Spleen (tissue), 11 donors: ENCODE data around the gene ZW10. TPM values are rescaled to one million over a fixed set of nuclear protein-coding genes. Genes with fewer than 3 reads are reported as not detected.
"Not testable (repeated sequence)": the region's sequence is repeated elsewhere in the genome, so short reads cannot be mapped to it uniquely, and the experiment has no call there.

Experiments used
- DNase-seq: peaks from one replicate; pipeline ENCODE4 v3.0.0-alpha.2; 2020
- H3K27ac ChIP-seq, 8 donors: fragments of 200-600 bp; sonication (generic) in 7 of 8; 1 replicate in 4 of 8; 2 replicates in 4 of 8; pipeline versions ENCODE4 v1.5.0 to v1.8.0; 2016 to 2021; ENCODE audit warnings: inconsistent platforms in 4 of 8, mild to moderate bottlenecking in 4 of 8, moderate library complexity in 1 of 8
- H3K27me3 ChIP-seq, 7 donors: fragments of 200-600 bp; sonication (generic) in 6 of 7; replicated peaks in 1 of 7; 1 replicate in 4 of 7; 2 replicates in 3 of 7; pipeline versions ENCODE4 v1.5.0 to v1.8.0; 2016 to 2021; ENCODE audit warnings: inconsistent platforms in 3 of 7, mild to moderate bottlenecking in 1 of 7
- H3K36me3 ChIP-seq, 6 donors: fragments of 200-600 bp; sonication (generic) in 5 of 6; 1 replicate in 4 of 6; 2 replicates in 2 of 6; pipeline versions ENCODE4 v1.5.0 to v1.8.0; 2016 to 2021; ENCODE audit warnings: inconsistent platforms in 2 of 6
- H3K4me1 ChIP-seq, 6 donors: fragments of 200-600 bp; sonication (generic) in 5 of 6; 1 replicate in 3 of 6; 2 replicates in 3 of 6; pipeline versions ENCODE4 v1.5.0 to v1.8.0; 2016 to 2021; ENCODE audit warnings: inconsistent platforms in 3 of 6
- H3K4me3 ChIP-seq, 8 donors: fragments of 200-600 bp; sonication (generic) in 7 of 8; 1 replicate in 4 of 8; 2 replicates in 4 of 8; pipeline versions ENCODE4 v1.5.0 to v1.8.0; 2016 to 2021; ENCODE audit warnings: inconsistent platforms in 4 of 8, mild to moderate bottlenecking in 4 of 8, moderate library complexity in 2 of 8
- H3K9me3 ChIP-seq, 8 donors: fragments of 200-600 bp; sonication (generic) in 7 of 8; 1 replicate in 4 of 8; 2 replicates in 4 of 8; pipeline versions ENCODE4 v1.5.0 to v1.8.0; 2016 to 2021; ENCODE audit warnings: inconsistent platforms in 4 of 8
- POLR2A ChIP-seq, 3 donors: fragments of 450-650 bp; IDR thresholded peaks; one replicate each; pipeline ENCODE4 v1.5.1; 2017; ENCODE audit warnings: antibody characterized with exemption in 3 of 3, mild to moderate bottlenecking in 1 of 3
- POLR2AphosphoS5 ChIP-seq, 3 donors: sonication (generic); formaldehyde crosslinking; IDR thresholded peaks; one replicate each; pipeline ENCODE4 v1.5.1; 2017; ENCODE audit warnings: antibody characterized with exemption in 3 of 3
- WGBS, 5 donors: extraction: QIAGEN DNeasy Blood & Tissue Kit in 3 of 5; methylation state at CpG; one replicate each; pipeline versions ENCODE4 v1.1.5 to v1.1.7; 2013 to 2018; 5-methylcytosine and 5-hydroxymethylcytosine counted together
- intact Hi-C: fragments of 100-400 bp; cut with DNase I; formaldehyde crosslinking; loops from one replicate; pipeline ENCODE4 v1.15.0; 2023; ENCODE audit warnings: low total_unique reads
- polyA plus RNA-seq, 3 donors: library from polyadenylated mRNA; stranded (reverse); fragments of 200-250 nt; gene quantifications; one replicate each; pipeline ENCODE4 v1.2.1, GENCODE V29; 2013
- total RNA-seq, 7 donors: library from RNA; depleted of rRNA in 3 of 7; stranded (reverse); fragments of >200 nt in 3 of 7; fragmentation: NEBNext Ultra II Directional in 4 of 7; extraction: Animal tissue kit (Norgen Biotek cat#: 25700) in 4 of 7; gene quantifications; one replicate each; pipeline versions ENCODE4 v1.1.0 to v1.2.1, GENCODE V29; 2016 to 2021
- TF ChIP-seq, protein P1 (sequence below), 11 experiments: fragments of 200-600 bp in 7 of 11; fragments of 450-650 bp in 4 of 11; sonication (generic) in 4 of 11; IDR thresholded peaks in 8 of 11; conservative IDR thresholded peaks in 3 of 11; 1 replicate in 7 of 11; 2 replicates in 4 of 11; pipeline versions ENCODE4 v1.4.0 to v1.8.0; 2016 to 2021; ENCODE audit warnings: antibody characterized with exemption in 11 of 11, inconsistent platforms in 4 of 11, mild to moderate bottlenecking in 1 of 11
- donor health status: healthy with polysubstance abuse.
- donor health status: DM: no; HTN: no; CAD: no; lungs with moderate emphysema.
- donor health status: DM: no; HTN: no; CAD: no.
- donor health status: Bipolar disorder and iron deficiency.
- donor health status: healthy.
- donor health status: DM: no; HTN: no; CAD: no.
- donor health status: DM: yes; HTN: yes; CAD: no.

ZW10 gene
- total and polyA plus RNA-seq, 10 donors = 3.2 to 15.7 (median 10.9) TPM

- Histone ChIP-seq H3K4me1 (peaks cover 9 to 35% (median 20%) of the 10 kb centered on the region in 6 donors), H3K27me3 (peaks cover 0 to 3% (median 0%) of the 10 kb centered on the region in 7 donors), H3K4me3 (peak overlapping the region; percentile 63 to 88 (median 72)), H3K36me3 (peaks cover 0 to 17% (median 1%) of the 10 kb centered on the region in 6 donors), H3K9me3 (no peaks in the 10 kb centered on the region), H3K27ac (peak overlapping the region in 7 of 8 donors; percentile 66 to 86 (median 84))
- no peak for DNase-seq
- intact Hi-C loops = no loop called here
- TF ChIP-seq, protein P1, sequence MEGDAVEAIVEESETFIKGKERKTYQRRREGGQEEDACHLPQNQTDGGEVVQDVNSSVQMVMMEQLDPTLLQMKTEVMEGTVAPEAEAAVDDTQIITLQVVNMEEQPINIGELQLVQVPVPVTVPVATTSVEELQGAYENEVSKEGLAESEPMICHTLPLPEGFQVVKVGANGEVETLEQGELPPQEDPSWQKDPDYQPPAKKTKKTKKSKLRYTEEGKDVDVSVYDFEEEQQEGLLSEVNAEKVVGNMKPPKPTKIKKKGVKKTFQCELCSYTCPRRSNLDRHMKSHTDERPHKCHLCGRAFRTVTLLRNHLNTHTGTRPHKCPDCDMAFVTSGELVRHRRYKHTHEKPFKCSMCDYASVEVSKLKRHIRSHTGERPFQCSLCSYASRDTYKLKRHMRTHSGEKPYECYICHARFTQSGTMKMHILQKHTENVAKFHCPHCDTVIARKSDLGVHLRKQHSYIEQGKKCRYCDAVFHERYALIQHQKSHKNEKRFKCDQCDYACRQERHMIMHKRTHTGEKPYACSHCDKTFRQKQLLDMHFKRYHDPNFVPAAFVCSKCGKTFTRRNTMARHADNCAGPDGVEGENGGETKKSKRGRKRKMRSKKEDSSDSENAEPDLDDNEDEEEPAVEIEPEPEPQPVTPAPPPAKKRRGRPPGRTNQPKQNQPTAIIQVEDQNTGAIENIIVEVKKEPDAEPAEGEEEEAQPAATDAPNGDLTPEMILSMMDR (IDR thresholded peaks at IDR 0.05 in 8 of 11, conservative IDR thresholded peaks at IDR 0.05 in 3 of 11) = peak in 3 of 11 experiments; percentile 5 to 42 (median 29)
- no peak for TF ChIP-seq POLR2AphosphoS5 (IDR thresholded peaks at IDR 0.05)
- 0% methylated on average over 1 of the region's 1 CpG for WGBS, 5 donors
These were observed 647 bp upstream of the ZW10 start for GRCh38 chr11:113774174-113774503.

DNA sequence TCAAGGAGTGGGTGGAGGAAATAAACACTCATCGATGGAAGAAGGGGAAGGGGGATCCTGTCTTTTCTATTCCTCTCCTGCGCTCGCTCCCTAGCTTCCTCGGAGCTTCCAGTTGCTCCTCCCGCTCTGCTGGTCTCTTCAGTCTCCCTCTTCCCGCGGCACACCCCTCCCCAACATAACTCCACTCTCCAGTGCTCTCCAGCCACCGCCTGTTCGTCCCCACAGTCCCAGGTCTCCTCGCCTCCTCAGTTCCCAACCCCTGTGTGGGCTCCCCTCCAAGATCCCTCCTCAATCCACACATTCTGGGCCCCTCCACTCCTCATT, 438 bp downstream of the ZW10 start:
- Histone ChIP-seq H3K27ac (peak overlapping the region; percentile 64 to 86 (median 83)), H3K27me3 (no peaks in the 10 kb centered on the region), H3K4me3 (peak overlapping the region; percentile 63 to 88 (median 72)), H3K4me1 (peaks cover 9 to 35% (median 20%) of the 10 kb centered on the region in 6 donors), H3K36me3 (peaks cover 0 to 28% (median 9%) of the 10 kb centered on the region in 6 donors), H3K9me3 (no peaks in the 10 kb centered on the region)
- TF ChIP-seq POLR2A (IDR thresholded peaks at IDR 0.05) = no peak
- TF ChIP-seq, protein P1 (IDR thresholded peaks at IDR 0.05 in 8 of 11, conservative IDR thresholded peaks at IDR 0.05 in 3 of 11) = no peak
- TF ChIP-seq POLR2AphosphoS5 (IDR thresholded peaks at IDR 0.05) = no peak
- WGBS, 5 donors = 0 to 2% (median 1%) methylated on average over 10 of the region's 10 CpGs
- intact Hi-C loops = no loop called here
- DNase-seq = no peak

GRCh38 chr11:113771964-113772363, 1.5 kb downstream of the ZW10 start:
- intact Hi-C loops = no loop called here
- Histone ChIP-seq H3K9me3 (no peaks in the 10 kb centered on the region), H3K36me3 (peaks cover 0 to 39% (median 12%) of the 10 kb centered on the region in 6 donors), H3K27me3 (no peaks in the 10 kb centered on the region), H3K27ac (no peak overlapping the region), H3K4me1 (peaks cover 9 to 40% (median 20%) of the 10 kb centered on the region in 6 donors), H3K4me3 (peak overlapping the region in 1 of 8 donors; percentile 88)
- DNase-seq = no peak
- TF ChIP-seq POLR2A (IDR thresholded peaks at IDR 0.05) (no peak), POLR2AphosphoS5 (IDR thresholded peaks at IDR 0.05) (no peak)
- TF ChIP-seq, protein P1 (IDR thresholded peaks at IDR 0.05 in 8 of 11, conservative IDR thresholded peaks at IDR 0.05 in 3 of 11) = no peak
- WGBS, 5 donors = 69 to 92% (median 78%) methylated on average over 3 of the region's 3 CpGs

DNA sequence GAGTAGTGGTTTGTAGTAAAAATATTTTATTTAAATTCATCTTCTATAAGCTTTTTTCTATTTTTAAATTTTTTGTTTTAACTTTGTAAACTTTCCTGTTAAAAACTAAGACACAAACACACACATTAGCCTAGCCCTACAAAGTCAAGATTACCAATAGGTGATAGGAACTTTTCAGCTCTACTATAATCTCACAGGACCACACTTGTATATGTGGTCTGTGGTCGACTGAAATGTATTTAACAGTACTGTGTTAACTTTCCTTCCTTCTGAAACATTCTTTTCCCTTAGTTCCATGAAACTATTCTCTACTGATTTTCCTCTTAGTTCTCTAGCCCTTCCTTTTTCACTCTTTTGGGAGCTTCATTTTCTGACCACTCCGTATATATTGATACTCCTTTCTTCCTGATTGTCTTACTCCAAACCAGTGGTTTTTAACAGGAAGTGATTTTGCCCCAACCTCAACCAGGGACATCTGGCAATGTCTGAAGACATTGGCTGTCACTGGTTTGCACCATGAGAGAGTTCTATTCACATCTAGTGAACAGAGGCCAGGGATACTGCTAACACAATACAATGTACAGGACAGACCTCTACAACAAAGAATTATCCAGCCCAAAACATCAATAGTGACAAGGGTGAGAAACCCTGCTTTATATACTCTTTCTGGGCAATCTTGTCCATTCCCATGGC, 8.8 kb downstream of the ZW10 start:
- no peak for DNase-seq
- WGBS, 5 donors = 60 to 85% (median 72%) methylated on average over 2 of the region's 2 CpGs
- Histone ChIP-seq H3K27me3 (no peaks in the 10 kb centered on the region), H3K27ac (no peak overlapping the region), H3K9me3 (no peaks in the 10 kb centered on the region), H3K36me3 (peaks cover 0 to 94% (median 26%) of the 10 kb centered on the region in 6 donors), H3K4me3 (no peak overlapping the region), H3K4me1 (peaks cover 0 to 16% (median 0%) of the 10 kb centered on the region in 6 donors)
- TF ChIP-seq, protein P1 (IDR thresholded peaks at IDR 0.05 in 8 of 11, conservative IDR thresholded peaks at IDR 0.05 in 3 of 11) = no peak
- TF ChIP-seq POLR2A (IDR thresholded peaks at IDR 0.05) = no peak
- TF ChIP-seq POLR2AphosphoS5 (IDR thresholded peaks at IDR 0.05) = no peak
- intact Hi-C loops = no loop called here

DNA sequence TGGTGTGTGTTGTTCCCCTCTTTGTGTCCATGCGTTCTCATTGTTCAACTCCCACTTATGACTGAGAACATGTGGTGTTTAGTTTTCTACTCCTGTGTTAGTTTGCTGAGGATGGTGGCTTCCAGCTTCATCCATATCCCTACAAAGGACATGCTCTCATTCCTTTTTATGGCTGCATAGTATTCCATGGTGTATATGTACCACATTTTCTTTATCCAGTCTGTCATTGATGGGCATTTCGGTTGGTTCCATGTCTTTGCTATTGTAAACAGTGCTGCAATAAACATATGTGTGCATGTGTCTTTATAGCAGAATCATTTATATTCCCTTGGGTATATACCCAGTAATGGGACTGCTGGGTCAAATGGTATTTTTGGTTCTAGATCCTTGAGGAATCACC, 10.5 kb downstream of the ZW10 start:
- peaks cover 0 to 12% (median 0%) of the 10 kb centered on the region in 6 donors for H3K4me1 ChIP-seq
- intact Hi-C loops, H3K9me3 ChIP-seq, H3K27ac ChIP-seq, DNase-seq, H3K27me3 ChIP-seq, H3K4me3 ChIP-seq: not testable (repeated sequence)
- peaks cover 0 to 94% (median 33%) of the 10 kb centered on the region in 6 donors for H3K36me3 ChIP-seq
- WGBS, 5 donors = 93 to 98% (median 98%) methylated on average over 2 of the region's 2 CpGs
